Right ventricle myocardium inferior (tissue), 1 donor: ENCODE results near the gene STK38L. TPM values are rescaled to one million over a fixed set of nuclear protein-coding genes. Genes with fewer than 3 reads are reported as not detected.

Source experiments
- ATAC-seq: fragments of 200-7000 bp; cut with Tn5 transposase; one replicate; pipeline ENCODE4 v1.9.1; 2020; ENCODE audit warnings: mild to moderate bottlenecking, moderate library complexity
- DNase-seq: peaks from one replicate; pipeline ENCODE4 v3.0.0; 2021; ENCODE audit errors: missing footprints
- intact Hi-C: fragments of 100-400 bp; cut with DNase I; formaldehyde crosslinking; loops from one replicate; pipeline ENCODE4 v1.11.0; 2022
- total RNA-seq: library from RNA; stranded (reverse); fragmentation: NEBNext Ultra II Directional; extraction: Animal tissue kit (Norgen Biotek cat#: 25700); gene quantifications from one replicate; pipeline ENCODE4 v1.2.1, GENCODE V29; 2021
- donor health status: DM: no; HTN: yes; CAD: no; lungs with severe emphysema.

The STK38L gene
- total RNA-seq, 1 donor from 2014 or later = 48.7 TPM

GRCh38 chr12:27299102-27299501 is 55.0 kb downstream of the STK38L start:
- ATAC-seq = no peak
- no peak for DNase-seq
- intact Hi-C loops = no loop called here

- intact Hi-C loops = loop anchor here (5.0 kb wide), 1 partner anchor 53 kb away; no protein-coding TSS in a partner anchor
- DNase-seq = no peak
- no peak for ATAC-seq
Measured at GRCh38 chr12:27300226-27300625, 56.1 kb downstream of the STK38L start.

- DNase-seq (no peak), ATAC-seq (no peak)
- intact Hi-C loops = loop anchor here (5.0 kb wide), 1 partner anchor 56 kb away; no protein-coding TSS in a partner anchor
Measured at GRCh38 chr12:27303139-27304111, 59.3 kb downstream of the STK38L start.

- ATAC-seq (no peak), DNase-seq (no peak)
- intact Hi-C loops = loop anchor here (5.0 kb wide), 3 partner anchors 58 to 283 kb away; partner anchors contain the start of gene MED21
Measured at GRCh38 chr12:27304856-27305255, 60.8 kb downstream of the STK38L start.

GRCh38 chr12:27305673-27306456 is 61.8 kb downstream of the STK38L start:
- intact Hi-C loops = loop anchor here (5.0 kb wide), 2 partner anchors 164 to 284 kb away; partner anchors contain the start of gene MED21
- no peak for DNase-seq
- ATAC-seq = no peak

GRCh38 chr12:27309293-27309994 is 65.4 kb downstream of the STK38L start:
- ATAC-seq = no peak

GRCh38 chr12:27309995-27310315 is 65.9 kb downstream of the STK38L start:
- DNase-seq (no peak), ATAC-seq (no peak)
- intact Hi-C loops = loop anchor here (5.0 kb wide), 2 partner anchors 168 to 288 kb away; partner anchors contain the start of gene MED21

More at GRCh38 chr12:27309293-27309994, 65.4 kb downstream of the STK38L start:
- DNase-seq = peak; percentile 7
- intact Hi-C loops = loop anchor here (5.0 kb wide), 2 partner anchors 167 to 287 kb away; partner anchors contain the start of gene MED21

- DNase-seq (no peak), ATAC-seq (no peak)
- intact Hi-C loops = no loop called here
Measured at GRCh38 chr12:27316947-27317346, 72.9 kb downstream of the STK38L start.

- intact Hi-C loops = no loop called here
- ATAC-seq = no peak
- DNase-seq = no peak
Measured at GRCh38 chr12:27319409-27319808, 75.3 kb downstream of the STK38L start.

GRCh38 chr12:27319848-27320247 is 75.8 kb downstream of the STK38L start:
- intact Hi-C loops = loop anchor here (10.0 kb wide), 1 partner anchor 385 kb away; no protein-coding TSS in a partner anchor
- ATAC-seq (no peak), DNase-seq (no peak)

GRCh38 chr12:27324530-27324929 is 80.4 kb downstream of the STK38L start:
- DNase-seq (no peak), ATAC-seq (no peak)
- intact Hi-C loops = loop anchor here (10.0 kb wide), 1 partner anchor 380 kb away; no protein-coding TSS in a partner anchor

GRCh38 chr12:27330846-27331245 is 86.8 kb downstream of the STK38L start:
- DNase-seq = no peak
- intact Hi-C loops = loop anchor here (2.0 kb wide), 1 partner anchor 322 kb away; no protein-coding TSS in a partner anchor
- no peak for ATAC-seq

- intact Hi-C loops = loop anchor here (2.0 kb wide), 1 partner anchor 321 kb away; no protein-coding TSS in a partner anchor
- DNase-seq (no peak), ATAC-seq (no peak)
Measured at GRCh38 chr12:27331291-27331926, 87.3 kb downstream of the STK38L start.

GRCh38 chr12:27331927-27332324 is 87.8 kb downstream of the STK38L start:
- DNase-seq (no peak), ATAC-seq (no peak)
- intact Hi-C loops = loop anchor here (2.0 kb wide), 1 partner anchor 321 kb away; no protein-coding TSS in a partner anchor

GRCh38 chr12:27332407-27332713 is 88.3 kb downstream of the STK38L start:
- intact Hi-C loops = no loop called here
- ATAC-seq (no peak), DNase-seq (no peak)

- ATAC-seq (peak; percentile 79), DNase-seq (peak; percentile 67)
- intact Hi-C loops = no loop called here
Measured at GRCh38 chr12:27332714-27333402, 88.8 kb downstream of the STK38L start, which contains the start of gene BMAL2. BMAL2 (plus strand) TSS chr12:27332836; CDS start chr12:27333073, 237 bp downstream.

GRCh38 chr12:27333403-27334009 is 89.4 kb downstream of the STK38L start:
- ATAC-seq = peak; percentile 40
- peak; percentile 83 for DNase-seq
- intact Hi-C loops = no loop called here
